ENCODE data around the gene COLEC11. TPM values are rescaled to one million over a fixed set of nuclear protein-coding genes. Genes with fewer than 3 reads are reported as not detected.
"Not testable (repeated sequence)": the region's sequence is repeated elsewhere in the genome, so short reads cannot be mapped to it uniquely, and the experiment has no call there.

Gene COLEC11
- total RNA-seq, 2 experiments from 2014 or later, result 0.47 TPM; not detected in 1

DNA sequence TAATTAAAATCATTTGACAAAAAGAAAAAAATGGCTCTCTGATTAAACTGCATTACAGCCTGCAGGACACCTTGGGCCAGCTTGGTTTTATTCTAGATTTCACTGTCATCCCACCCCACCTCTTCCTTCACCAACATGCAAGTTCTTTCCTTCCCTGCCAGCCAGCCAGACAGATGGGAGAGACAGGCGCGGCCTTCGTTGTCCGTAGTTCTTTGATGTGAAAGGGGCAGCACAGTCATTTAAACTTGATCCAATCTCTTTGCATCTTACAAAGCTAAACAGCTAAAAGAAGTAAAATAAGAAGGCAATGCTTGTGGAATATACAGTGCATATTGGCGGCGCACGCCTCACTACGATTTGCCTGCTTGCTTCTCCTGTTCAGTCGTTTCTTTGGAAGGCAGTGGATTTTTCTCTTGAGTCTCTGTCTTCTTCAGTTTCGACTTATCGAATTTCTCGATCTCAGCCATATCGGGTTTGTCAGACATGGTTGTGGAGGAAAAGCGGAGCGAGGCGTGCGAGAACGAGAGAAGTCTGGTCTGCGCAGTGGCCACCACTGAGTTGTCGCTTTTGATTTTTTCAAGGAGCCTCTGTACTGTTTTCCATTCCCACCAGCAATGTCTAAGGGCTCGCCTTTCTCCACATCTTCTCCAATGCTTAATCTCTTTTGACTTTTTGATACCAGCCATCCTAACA is 22.4 kb downstream of the COLEC11 start:
- Histone ChIP-seq H3K27me3 (ENCODE audit: control insufficient read depth in 1 of 2, insufficient read depth in 2 of 2, low read length in 2 of 2) (no peaks in the 10 kb centered on the region), H3K4me1 (ENCODE audit: insufficient read depth, low read length) (no peaks in the 10 kb centered on the region), H3K4me3 (ENCODE audit: low read length) (no peak overlapping the region), H3K27ac (ENCODE audit: low read depth in 1 of 2, low read length in 2 of 2) (no peak overlapping the region), H3K9me3 (ENCODE audit: control insufficient read depth in 1 of 2, insufficient read depth in 1 of 2, low read length in 2 of 2) (peaks cover 0 to 22% of the 10 kb centered on the region in 2 experiments), H3K36me3 (ENCODE audit: insufficient read depth, low read length) (no peaks in the 10 kb centered on the region)
- CTCF ChIA-PET, result no interaction called here
- ATAC-seq (ENCODE audit: poor library complexity) (no peak), DNase-seq (no peak)
- POLR2A ChIA-PET, result no interaction called here
- no peak overlapping the region for H3K27ac Mint-ChIP-seq
- intact Hi-C loops (cut with DNase I, micrococcal nuclease), result no loop called here
- no peak overlapping the region for H3K4me3 Mint-ChIP-seq
- no peaks in the 10 kb centered on the region for H3K27me3 Mint-ChIP-seq
- peaks cover under 1% of the 10 kb centered on the region for H3K36me3 Mint-ChIP-seq (ENCODE audit: low read depth)
- H3K9me3 Mint-ChIP-seq, result peaks cover 2% of the 10 kb centered on the region
- no peaks in the 10 kb centered on the region for H3K4me1 Mint-ChIP-seq (ENCODE audit: low read depth)
- TF ChIP-seq, protein P1, sequence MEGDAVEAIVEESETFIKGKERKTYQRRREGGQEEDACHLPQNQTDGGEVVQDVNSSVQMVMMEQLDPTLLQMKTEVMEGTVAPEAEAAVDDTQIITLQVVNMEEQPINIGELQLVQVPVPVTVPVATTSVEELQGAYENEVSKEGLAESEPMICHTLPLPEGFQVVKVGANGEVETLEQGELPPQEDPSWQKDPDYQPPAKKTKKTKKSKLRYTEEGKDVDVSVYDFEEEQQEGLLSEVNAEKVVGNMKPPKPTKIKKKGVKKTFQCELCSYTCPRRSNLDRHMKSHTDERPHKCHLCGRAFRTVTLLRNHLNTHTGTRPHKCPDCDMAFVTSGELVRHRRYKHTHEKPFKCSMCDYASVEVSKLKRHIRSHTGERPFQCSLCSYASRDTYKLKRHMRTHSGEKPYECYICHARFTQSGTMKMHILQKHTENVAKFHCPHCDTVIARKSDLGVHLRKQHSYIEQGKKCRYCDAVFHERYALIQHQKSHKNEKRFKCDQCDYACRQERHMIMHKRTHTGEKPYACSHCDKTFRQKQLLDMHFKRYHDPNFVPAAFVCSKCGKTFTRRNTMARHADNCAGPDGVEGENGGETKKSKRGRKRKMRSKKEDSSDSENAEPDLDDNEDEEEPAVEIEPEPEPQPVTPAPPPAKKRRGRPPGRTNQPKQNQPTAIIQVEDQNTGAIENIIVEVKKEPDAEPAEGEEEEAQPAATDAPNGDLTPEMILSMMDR (IDR thresholded peaks at IDR 0.05), result no peak

DNA sequence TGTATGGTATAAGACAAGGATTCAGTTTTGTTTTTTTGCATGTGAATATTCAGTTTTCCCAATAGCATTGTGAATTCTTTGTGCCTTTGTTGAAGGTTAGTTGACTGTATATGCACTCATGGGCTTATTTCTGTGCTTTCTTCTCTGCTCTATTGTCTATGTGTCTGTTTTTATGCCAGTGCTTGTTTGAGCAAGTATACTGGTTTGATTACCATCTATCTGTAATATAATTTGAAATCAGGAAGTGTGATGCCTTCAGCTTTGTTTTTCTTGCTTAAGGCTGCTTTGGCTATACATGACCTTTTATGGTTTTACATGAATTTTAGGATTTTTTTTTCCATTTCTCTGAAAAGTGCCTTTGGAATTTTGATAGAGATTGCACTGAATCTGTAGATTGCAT is 23.5 kb downstream of the COLEC11 start:
- peaks cover 2% of the 10 kb centered on the region for H3K9me3 Mint-ChIP-seq
- CTCF ChIA-PET, result no interaction called here

DNA sequence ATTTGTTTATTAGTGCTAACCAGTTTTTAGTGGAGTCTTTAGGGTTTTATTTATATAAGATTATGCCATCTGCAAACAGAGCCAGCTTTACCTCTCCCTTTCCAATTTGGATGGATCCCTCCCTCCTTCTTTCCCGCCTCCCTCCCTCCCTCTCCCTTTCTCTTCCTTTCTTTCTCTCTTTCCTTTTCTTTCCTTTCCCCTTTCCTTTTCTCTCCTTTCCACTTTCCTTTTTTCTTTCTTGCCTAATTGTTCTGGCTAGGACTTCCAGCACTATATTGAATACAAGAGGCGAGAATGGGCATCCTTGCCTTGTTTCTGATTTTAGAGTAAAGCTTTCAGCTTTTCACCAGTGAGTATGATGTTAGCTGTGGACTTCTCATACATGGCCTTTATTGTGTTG is 24.1 kb downstream of the COLEC11 start:
- Histone ChIP-seq H3K27ac (ENCODE audit: low read depth in 1 of 2, low read length in 2 of 2) (no peak overlapping the region), H3K9me3 (ENCODE audit: control insufficient read depth in 1 of 2, insufficient read depth in 1 of 2, low read length in 2 of 2) (peaks cover 0 to 11% of the 10 kb centered on the region in 2 experiments), H3K27me3 (ENCODE audit: control insufficient read depth in 1 of 2, insufficient read depth in 2 of 2, low read length in 2 of 2) (no peaks in the 10 kb centered on the region), H3K4me1 (ENCODE audit: insufficient read depth, low read length) (no peaks in the 10 kb centered on the region), H3K36me3 (ENCODE audit: insufficient read depth, low read length) (no peaks in the 10 kb centered on the region), H3K4me3 (ENCODE audit: low read length) (no peak overlapping the region)
- ChIA-PET CTCF (no interaction called here), POLR2A (interaction anchor here (0.6 kb wide), 1 partner anchor 44 kb away, joined by 3 read pairs; the partner anchor contains the start of gene RPS7)
- ATAC-seq (ENCODE audit: poor library complexity), result no peak
- no peak for DNase-seq
- no peaks in the 10 kb centered on the region for H3K9me3 Mint-ChIP-seq
- TF ChIP-seq, protein P1 (IDR thresholded peaks at IDR 0.05), result no peak
- H3K27ac Mint-ChIP-seq, result no peak overlapping the region
- H3K4me3 Mint-ChIP-seq, result no peak overlapping the region
- no peaks in the 10 kb centered on the region for H3K4me1 Mint-ChIP-seq (ENCODE audit: low read depth)
- intact Hi-C loops (cut with DNase I, micrococcal nuclease), result no loop called here
- H3K27me3 Mint-ChIP-seq, result no peaks in the 10 kb centered on the region
- H3K36me3 Mint-ChIP-seq (ENCODE audit: low read depth), result no peaks in the 10 kb centered on the region

More for the DNA sequence above, 23.5 kb downstream of the COLEC11 start:
- H3K27me3 ChIP-seq (ENCODE audit: control insufficient read depth in 1 of 2, insufficient read depth in 2 of 2, low read length in 2 of 2), result no peaks in the 10 kb centered on the region
- no peak overlapping the region for H3K27ac ChIP-seq (ENCODE audit: low read depth in 1 of 2, low read length in 2 of 2)
- H3K4me1 Mint-ChIP-seq (ENCODE audit: low read depth), result no peaks in the 10 kb centered on the region
- no peak for ATAC-seq (ENCODE audit: poor library complexity)
- H3K9me3 ChIP-seq (ENCODE audit: control insufficient read depth in 1 of 2, insufficient read depth in 1 of 2, low read length in 2 of 2), result peaks cover 0 to 12% of the 10 kb centered on the region in 2 experiments
- H3K4me3 ChIP-seq (ENCODE audit: low read length), result no peak overlapping the region
- no peaks in the 10 kb centered on the region for H3K36me3 Mint-ChIP-seq (ENCODE audit: low read depth)
- no peak overlapping the region for H3K4me3 Mint-ChIP-seq
- POLR2A ChIA-PET, result no interaction called here
- DNase-seq, result no peak
- no peak overlapping the region for H3K27ac Mint-ChIP-seq
- H3K4me1 ChIP-seq (ENCODE audit: insufficient read depth, low read length), result no peaks in the 10 kb centered on the region
- TF ChIP-seq, protein P1 (IDR thresholded peaks at IDR 0.05), result no peak
- intact Hi-C loops (cut with DNase I, micrococcal nuclease), result no loop called here
- no peaks in the 10 kb centered on the region for H3K36me3 ChIP-seq (ENCODE audit: insufficient read depth, low read length)
- H3K27me3 Mint-ChIP-seq, result no peaks in the 10 kb centered on the region

DNA sequence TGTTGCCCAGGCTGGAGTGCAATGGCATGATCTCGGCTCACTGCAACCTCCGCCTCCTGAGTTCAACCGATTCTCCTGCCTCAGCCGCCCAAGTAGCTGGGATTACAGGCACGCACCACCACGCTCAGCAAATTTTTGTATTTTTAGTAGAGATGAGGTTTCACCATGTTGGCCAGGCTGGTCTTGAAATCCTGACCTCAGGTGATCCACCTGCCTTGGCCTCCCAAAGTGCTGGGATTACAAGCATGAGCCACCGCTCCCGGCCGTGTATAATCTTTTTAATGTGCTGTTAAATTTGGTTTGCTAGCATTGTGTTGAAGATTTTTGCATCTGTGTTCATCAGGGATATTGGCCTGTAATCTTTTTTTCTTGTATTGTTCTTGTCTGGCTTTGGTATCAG is 24.7 kb downstream of the COLEC11 start:
- peak in 1 of 14 experiments; percentile 4 for DNase-seq
- H3K4me1 Mint-ChIP-seq (ENCODE audit: low read depth); H3K27me3 ChIP-seq (ENCODE audit: control insufficient read depth in 1 of 2, insufficient read depth in 2 of 2, low read length in 2 of 2); H3K4me3 ChIP-seq (ENCODE audit: low read length); H3K27me3 Mint-ChIP-seq; ATAC-seq (ENCODE audit: poor library complexity); H3K9me3 Mint-ChIP-seq; H3K36me3 ChIP-seq (ENCODE audit: insufficient read depth, low read length); H3K4me1 ChIP-seq (ENCODE audit: insufficient read depth, low read length); CTCF ChIA-PET; H3K27ac ChIP-seq (ENCODE audit: low read depth in 1 of 2, low read length in 2 of 2); H3K27ac Mint-ChIP-seq; H3K36me3 Mint-ChIP-seq (ENCODE audit: low read depth); H3K4me3 Mint-ChIP-seq; POLR2A ChIA-PET; intact Hi-C loops (cut with DNase I, micrococcal nuclease): not testable (repeated sequence)
- peaks cover 0 to 11% of the 10 kb centered on the region in 2 experiments for H3K9me3 ChIP-seq (ENCODE audit: control insufficient read depth in 1 of 2, insufficient read depth in 1 of 2, low read length in 2 of 2)
